GM21526 (cell line): Measurements from ENCODE around the gene PPA2.
A peak's percentile ranks its signal among the peaks of the same experiment; 100 is the strongest.

ENCODE experiments used
- ATAC-seq: cut with Tn5 transposase; IDR thresholded peaks from one replicate; pipeline ENCODE4 v1.9.1; 2021; ENCODE audit warnings: moderate library complexity; ENCODE audit not compliant: unreplicated experiment, low FRiP score

Gene PPA2

DNA sequence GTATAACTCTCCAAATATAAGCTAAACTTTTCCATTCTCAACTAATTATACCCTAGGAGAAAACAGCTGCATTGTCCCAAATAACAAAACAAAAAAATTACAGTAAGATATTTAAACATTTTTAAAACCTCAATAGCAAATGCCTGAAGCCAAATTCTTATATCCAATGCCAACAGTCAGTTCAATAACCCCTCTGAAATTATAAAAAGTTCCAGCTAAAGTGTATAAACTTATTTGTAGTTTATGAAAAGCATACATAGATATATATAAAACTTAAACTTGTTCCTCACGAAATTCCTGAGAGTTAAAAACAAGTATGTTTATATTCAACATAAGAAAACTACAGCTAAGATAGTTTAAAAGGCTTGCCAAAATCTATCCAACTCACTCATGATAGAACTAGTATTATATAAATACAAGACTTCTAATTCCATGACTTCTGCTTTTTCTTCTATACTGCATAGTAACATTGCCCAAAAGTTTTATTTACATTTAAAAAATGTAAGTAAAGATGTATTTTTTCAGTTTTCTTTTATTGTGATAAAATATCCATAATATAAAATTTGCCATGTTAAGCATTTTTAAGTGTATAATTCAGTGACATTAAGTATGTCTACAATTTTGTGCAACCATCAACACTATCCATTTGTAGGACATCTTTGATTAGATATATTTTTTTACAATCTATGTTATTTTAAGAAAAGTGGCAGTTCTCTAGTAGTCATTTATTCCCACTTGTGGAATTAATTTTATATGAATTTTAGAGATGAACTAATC is 72.8 kb downstream of the PPA2 start:
- ATAC-seq: no peak

DNA sequence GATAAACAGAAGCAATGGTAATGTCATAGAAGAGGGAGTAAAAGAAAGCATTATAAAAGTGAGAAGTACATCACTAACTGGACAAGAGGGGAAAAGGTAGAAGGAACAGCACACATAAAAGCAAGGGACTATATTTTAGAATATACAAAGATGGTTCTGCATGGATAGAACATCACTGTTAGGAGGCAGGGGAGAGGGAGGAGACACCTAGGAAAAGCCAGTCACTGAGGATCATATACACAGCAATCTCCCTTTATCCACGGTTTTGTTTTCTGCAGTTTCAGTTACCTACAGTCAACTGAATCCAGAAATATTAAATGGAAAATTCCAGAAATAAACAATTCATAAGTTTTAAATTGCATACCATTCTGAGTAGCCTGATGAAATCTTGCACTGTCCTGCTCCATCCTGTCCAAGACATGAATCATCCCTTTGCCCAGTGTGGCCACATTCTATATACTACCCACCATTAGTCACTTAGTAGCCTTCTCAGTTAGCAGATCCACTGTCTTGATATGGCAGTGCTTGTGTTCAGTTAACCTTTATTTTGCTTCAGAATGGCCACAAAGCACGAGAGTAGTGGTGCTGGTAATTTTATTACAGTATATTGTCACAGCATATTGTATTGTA is 74.2 kb downstream of the PPA2 start:
- ATAC-seq: no peak

DNA sequence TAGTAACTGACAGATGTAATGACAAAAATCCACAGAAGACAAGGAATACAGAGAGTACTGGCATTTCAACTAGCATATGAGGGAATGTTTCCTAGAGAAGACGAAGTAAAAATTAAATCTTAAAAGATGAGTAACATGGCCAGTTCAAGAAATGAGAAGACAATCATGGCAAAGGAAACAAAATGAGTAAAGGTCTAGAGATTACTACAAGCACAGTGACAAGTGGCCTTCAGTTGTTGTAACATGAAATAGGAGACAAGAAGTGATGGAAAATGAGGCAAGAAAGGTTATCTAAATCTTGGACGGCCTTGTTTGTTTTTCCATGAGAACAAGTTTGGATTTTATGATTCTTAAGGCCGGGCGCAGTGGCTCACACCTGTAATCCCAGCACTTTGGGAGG is 81.0 kb downstream of the PPA2 start:
- ATAC-seq: no peak

DNA sequence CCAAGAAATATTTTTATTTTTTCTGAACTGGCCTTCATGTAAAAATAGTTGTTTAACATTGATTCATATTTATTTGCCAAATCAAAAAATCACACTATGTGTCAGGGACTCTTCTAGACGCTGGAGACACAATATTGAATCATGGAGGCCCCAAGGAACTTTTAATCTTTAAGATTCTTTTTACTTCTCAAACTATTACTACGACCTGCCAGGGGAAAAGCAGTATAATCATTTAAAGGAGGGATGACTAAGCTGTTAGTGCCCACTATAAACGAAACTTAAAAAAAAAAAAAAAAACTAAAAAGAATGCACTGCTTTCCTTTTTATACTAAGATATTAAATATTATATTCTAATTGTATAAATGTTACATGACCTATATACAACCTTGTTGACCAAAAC is 84.7 kb downstream of the PPA2 start:
- ATAC-seq: no peak

DNA sequence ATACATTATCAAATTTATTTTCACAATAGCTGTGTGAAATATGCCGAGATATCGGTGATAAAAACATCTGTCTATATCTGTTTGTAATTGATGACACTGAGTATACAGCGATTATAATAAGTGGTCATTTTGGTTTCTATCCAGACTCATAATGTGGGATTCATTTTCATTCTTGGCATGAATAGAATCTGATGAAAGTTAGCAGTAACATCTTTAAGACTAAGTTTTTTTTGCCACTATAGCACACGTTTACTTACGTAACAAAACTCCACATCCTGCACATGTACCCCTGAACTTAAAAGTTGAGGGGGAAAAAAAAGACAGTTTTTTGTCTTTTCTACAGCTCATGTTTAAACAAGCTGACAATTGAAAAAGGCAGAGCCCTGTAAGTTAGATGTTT is 86.4 kb downstream of the PPA2 start:
- no peak for ATAC-seq

DNA sequence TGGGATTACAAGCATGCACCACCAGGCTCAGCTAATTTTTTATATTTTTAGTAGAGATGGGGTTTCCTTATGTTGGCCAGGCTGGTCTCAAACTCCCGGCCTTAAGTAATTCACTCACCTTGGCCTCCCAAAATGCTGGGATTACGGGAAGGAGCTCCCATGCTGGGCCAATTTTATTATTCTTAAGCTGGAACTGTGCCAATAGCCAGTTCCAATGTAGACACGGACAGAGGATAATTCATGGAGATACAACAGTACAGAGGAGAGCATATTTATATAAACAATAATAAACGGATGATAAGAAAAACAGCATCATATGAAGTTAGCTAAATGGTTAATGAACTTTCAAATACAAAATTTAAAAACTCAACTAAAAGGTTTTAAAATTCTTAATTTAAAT is 87.8 kb downstream of the PPA2 start:
- no peak for ATAC-seq

DNA sequence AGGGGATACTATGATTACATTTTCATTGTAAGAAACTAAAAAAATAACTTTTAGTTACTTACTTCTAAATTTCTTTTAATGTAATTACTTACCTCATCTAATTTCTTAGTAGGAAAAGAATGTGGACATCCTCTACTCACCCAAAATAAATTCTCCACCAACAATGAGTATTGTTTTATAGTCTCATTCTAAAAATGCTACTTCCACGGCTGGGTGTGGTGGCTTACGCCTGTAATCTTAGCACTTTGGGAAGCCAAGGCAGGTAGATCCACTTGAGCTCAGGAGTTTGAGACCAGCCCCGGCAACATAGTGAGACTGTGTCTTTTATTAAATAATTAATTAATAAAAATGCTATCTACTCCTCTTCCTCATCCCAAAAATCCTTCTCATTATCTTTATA is 99.8 kb downstream of the PPA2 start:
- no peak for ATAC-seq

DNA sequence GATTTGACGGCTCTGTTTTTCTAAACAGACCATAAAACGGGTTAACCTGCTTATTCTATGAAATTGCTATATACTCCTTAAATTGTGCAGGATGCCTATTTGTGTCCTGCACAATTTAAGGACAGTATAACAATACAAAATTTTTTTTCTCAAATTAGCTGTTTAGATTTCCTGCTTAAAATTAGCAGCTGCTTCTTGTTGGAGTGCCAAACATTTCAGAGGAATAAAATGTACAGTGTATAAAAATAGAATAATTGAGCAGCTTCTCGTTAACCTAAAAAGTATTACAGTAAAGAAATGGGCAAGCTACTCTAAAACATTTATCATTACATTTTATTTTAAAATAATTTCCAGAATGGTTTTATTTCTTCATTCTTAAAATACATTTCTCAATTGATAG is 100.5 kb downstream of the PPA2 start:
- no peak for ATAC-seq

DNA sequence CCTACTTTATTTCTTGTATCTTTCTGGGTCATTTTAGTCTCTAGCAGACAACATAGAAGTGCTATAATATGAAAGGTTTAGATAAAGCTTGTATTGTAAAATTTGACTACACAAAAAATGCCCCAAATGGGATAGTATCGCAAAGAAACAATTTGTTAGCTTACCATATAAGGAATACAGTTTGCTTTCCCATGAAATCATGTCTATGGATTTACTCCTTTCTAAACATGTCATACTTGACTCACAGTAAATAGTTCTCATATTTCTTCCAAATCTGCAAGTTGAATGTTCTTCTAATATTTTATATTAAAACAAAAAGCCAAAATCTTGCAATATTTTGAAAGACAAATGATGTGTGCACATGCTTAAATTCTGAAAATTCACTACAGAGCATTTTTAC is 103.9 kb downstream of the PPA2 start:
- no peak for ATAC-seq

DNA sequence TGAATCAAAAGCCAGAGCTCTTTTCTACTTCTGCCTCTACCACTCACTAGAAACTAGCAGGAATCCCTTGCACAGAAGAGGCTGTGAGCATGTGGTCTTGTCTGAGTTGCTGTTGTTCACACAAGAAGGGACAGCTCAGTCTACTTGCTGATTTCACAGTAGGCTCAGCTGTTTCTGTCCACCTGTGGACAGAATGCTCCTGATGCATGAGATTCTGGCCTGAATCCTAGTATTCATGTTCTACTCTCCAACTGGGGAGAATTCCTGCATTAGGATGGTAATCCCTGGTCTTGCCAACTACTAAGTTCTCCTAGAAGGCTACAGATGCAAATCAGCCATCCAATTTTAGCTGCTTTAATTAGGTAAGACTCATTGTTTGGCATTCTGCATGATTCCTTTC is 112.8 kb downstream of the PPA2 start:
- ATAC-seq: no peak

DNA sequence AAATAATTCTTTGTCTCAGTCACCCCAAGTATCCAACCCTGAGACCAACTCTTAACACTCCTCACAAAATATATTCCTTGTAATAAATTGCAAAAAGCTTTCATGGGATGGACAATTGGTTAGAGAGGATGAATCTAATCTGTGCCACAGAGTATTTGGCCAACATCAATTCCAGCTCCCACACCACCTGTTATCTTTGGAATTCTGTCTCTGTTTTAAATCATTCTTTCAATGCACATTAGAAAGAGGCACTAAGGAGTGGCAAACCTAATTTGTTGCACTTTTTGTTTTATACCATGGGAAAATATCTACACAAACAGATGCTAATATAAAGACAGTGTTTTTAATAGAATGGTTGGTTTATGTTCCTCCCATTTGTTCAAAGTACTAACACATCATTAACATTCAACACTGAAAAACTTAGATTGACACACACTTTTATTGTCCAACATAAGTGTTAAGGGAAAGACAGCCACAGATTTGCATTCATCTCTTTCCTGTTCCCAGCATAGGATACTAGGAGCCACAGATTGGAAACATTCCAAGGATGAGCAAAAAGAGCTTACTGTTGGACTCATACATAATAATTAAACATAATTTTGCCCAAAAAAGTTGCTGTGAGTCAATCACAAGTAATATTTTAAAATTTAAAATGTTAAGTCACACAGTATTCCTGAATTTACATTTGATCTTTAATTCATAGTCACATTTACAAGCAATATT is 116.4 kb downstream of the PPA2 start:
- no peak for ATAC-seq

DNA sequence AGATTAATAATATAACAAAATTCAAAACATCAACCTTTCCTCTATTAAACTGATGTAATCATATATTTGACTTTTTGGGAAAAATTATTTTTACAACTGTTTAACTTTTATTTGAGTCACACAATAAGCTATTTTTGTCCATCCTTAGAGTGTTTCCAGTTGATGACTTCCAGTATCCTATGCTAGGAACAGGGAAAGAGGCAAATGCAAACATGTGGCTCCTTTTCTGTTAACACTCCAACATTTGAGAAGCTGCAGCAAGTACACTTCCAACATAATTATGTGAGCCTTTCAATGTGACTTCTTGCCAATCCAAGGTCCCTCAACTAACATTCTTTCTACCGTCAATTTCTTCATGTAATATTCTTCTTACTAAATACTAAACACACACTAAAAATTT is 117.7 kb downstream of the PPA2 start:
- no peak for ATAC-seq

DNA sequence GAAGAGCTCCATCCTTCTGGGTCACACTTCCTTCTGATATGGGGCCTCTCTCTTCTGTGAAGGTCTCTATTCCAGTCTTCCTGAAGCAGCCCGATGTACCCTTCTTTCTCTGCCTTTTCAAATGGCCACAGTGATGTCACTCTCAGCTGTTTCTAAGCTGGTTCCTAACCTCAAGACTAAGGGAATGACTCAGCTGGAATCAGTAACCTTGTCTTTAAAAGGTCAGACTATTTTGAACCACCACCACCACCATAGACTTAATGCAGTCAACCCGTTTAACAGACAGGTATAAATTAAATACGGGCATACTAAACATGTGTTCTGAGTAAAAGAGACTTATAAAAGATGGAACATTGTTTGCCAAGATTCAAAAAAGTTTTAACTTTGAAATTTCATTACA is 121.0 kb downstream of the PPA2 start:
- peak; percentile 67 for ATAC-seq

DNA sequence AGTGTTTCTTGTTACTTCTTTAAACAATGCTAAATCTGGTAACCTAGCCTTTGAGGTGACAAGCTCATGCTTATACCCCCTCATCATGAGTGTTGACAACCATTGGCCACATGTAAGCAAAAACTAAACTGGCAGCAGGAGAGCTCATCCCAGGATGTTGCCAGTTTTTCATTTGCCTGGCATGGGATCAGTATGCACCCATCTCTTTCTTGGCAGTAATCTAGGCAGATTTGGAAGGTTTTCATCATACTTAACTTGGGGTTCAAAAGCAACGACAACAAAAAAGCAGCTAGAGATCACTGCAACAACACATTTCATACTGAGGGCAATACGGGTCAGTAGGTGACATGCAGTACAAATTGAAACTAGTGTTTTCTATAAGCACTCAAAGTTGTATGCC is 122.0 kb downstream of the PPA2 start:
- ATAC-seq: no peak

DNA sequence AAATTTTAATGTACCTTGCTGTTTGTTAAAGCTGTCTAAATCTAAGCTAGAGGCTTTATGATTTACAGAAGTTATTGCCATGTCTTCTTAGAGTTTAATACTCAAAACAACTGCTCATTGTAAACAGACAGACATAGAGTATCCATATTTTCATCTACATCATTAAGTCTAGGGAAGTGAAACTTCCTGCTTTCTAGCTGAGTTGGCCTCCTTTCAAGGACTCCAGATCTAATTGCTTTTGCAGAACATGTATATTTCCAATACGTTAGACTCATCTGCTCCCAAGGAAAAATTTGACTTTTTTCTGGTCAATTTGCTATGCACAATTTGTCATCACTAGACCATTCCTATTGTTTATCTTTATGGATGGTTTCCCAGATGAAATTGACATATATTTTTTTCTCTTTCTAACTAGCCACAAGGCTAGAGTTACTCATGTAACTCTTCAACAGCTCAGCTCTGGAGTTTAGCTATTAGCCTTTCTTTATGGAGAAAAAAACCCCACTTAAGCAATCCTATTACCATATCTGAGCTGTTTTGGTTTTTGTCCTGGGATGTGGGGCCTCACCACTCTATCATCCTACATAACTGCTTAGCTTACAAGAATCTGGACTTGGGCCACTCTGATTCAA is 122.9 kb downstream of the PPA2 start:
- no peak for ATAC-seq

DNA sequence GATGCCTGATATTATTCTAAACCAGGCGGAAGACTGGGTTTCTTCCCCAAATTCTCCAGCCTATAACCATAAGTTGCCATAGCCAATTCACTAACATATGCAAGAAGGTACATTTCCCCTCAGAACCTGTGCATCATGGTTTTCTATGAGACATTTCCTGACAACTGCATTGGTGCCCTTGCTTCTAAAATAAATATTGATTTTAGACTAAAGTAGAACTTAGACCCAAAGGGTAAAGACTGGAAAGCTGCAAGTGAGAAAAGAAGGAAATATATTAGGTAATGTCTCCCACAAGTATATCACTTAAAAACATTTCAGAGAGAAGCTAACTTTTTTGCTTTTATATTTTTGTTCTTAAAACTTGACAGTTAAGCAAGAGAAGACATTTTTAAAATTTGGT is 125.1 kb downstream of the PPA2 start:
- ATAC-seq: no peak

DNA sequence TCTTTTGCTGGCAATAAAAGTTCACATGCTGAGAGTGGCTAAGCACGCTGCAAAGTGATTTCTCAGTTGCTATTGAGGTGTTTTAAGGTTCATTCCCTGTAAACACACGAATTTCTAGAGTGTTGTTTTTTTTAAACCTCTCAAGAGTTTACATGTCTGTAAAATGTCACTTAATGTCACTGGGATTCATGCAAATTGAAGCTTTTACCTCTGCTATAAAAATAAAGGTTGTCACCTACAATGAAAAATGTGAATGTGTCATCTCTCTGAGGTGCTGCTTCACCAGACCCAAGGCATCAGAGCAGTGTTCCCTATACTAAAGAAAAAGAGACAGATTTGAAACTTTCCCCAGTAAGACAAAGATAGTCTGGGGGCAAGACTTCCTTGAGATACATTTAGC is 127.0 kb downstream of the PPA2 start:
- ATAC-seq: no peak

DNA sequence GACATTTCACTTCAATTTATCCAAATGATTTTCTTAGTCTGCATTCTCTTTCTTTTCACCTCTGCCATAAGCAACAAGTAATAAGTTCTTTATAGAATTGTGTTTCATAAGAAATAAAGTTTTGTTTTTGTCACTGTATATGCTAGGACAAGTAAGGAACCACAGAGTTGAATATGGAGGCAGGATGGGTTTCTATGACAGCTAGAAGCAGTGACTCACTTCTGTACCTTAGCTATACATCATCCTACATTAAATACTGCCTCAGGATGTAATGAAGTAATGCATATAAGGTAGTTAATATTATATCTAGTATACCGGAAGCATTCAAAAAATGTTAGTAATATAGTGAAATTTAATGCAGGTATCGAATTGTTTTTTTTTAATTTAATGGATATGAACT is 128.0 kb downstream of the PPA2 start:
- no peak for ATAC-seq

DNA sequence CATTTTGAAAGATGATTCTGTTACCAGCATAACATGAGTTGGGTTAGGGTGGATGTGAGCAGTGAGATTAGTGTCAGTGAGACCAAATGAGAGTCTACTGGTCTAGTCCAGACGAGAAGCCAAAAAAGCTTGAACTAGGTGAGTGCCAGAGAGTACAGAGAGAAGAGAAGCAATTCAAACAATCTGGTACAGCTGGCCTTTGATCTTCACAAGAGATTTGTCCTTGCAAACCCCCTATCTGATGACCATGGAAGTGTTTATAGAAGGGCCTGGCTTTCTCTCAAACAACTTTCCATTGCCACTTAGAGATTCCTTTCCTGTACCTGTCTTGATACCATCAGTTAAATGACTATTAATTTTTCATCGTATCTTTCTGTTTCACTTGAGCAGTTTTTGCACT is 128.5 kb downstream of the PPA2 start:
- no peak for ATAC-seq

DNA sequence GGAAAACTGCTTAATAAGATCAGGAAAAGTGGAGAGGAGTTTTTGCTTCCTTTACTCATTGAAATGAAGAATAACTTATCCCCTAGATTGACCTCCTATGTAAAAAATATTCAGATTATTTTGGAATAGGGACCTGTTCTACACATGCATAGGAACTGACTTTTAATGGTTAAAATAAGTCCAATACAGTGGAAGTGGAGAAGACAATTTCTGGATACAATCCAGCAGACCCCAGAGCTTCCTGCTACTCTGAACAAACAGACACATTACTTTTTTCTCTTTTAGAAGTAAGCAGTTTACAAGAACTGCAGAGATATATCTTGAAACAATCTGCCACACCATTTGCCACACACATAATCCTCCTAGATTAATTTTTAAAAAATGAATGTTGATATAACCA is 129.7 kb downstream of the PPA2 start:
- no peak for ATAC-seq

DNA sequence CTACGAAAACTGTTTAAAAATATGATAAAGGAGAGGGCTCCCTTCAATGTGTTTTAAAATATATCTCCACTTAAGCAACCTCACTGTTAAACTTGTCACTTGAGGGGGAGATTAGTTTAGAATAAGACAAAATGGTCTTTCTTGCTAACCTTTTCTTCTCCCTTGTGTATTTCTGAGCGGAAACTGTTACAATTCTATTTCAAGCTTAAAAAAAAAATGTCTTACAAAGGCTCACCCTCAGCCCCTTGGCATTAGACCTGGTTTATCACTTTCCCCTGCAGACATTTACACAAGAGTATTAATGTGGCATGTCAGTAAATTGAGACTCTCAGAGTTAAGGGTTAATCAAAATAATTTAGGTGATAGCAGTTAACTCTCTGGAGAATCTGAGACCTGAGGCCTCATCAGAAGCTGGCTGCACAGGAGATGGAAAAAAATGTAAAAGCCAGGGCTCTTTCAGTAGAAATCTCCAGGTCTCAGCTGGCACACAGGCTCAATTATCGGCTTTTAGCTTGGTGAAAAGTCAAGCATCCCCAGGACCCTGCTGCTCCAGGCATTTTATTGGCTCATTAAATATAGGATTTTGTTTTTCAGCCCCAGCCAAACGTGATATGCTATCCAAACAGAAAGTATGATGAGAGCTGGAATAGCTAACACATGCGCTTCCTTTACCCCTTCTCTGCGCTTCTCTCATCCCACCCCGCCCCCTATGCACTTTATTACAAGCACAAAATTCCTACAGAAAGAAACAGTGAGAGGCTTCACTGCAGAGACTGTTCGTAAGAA is 130.5 kb downstream of the PPA2 start:
- ATAC-seq: no peak
